Measurements from ENCODE around the gene LRRC8C. TPM values are rescaled to one million over a fixed set of nuclear protein-coding genes. Genes with fewer than 3 reads are reported as not detected.

LRRC8C gene
- total RNA-seq, 3 donors from 2014 or later = 1.5 to 5.0 (median 3.0) TPM

DNA sequence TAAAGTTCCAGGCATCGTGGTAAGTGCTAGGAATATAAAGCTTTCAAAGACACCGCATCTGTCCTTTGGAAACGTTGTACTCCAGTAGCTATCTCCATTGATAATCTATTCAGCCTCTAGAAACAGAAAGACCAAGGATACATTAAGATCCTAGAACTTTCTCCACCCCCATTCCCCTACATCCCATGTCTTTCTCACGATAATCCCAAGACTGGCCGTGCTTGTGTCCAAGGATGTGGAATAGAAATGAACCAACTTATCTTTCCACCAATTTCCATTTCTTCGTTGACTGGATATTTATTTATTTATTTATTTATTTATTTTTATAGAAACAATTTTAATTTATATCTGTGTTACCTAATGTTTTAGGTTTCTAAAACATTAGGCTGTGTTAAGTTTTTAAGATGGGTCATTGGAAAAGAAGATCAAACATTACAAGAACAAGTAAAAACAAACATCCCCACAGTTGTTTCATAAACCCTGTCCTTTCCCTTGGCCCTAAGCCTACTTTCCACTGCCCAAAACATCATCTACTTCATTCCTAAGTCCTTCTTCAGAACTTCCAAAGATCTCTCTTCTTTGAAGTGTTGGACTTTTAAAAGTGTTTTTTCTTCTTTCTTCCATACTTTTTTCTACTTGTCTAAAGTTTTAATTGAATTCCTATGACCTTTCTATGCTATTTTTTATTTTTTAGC is 39.7 kb downstream of the LRRC8C start:
- DNase-seq (no peak), ATAC-seq (no peak)
- Histone ChIP-seq H3K9me3 (no peaks in the 10 kb centered on the region), H3K4me3 (no peak overlapping the region), H3K36me3 (ENCODE audit: low read depth) (no peaks in the 10 kb centered on the region), H3K4me1 (ENCODE audit: low read depth) (no peaks in the 10 kb centered on the region)
- intact Hi-C loops (cut with DNase I, micrococcal nuclease) = no loop called here
- TF ChIP-seq, protein P1, sequence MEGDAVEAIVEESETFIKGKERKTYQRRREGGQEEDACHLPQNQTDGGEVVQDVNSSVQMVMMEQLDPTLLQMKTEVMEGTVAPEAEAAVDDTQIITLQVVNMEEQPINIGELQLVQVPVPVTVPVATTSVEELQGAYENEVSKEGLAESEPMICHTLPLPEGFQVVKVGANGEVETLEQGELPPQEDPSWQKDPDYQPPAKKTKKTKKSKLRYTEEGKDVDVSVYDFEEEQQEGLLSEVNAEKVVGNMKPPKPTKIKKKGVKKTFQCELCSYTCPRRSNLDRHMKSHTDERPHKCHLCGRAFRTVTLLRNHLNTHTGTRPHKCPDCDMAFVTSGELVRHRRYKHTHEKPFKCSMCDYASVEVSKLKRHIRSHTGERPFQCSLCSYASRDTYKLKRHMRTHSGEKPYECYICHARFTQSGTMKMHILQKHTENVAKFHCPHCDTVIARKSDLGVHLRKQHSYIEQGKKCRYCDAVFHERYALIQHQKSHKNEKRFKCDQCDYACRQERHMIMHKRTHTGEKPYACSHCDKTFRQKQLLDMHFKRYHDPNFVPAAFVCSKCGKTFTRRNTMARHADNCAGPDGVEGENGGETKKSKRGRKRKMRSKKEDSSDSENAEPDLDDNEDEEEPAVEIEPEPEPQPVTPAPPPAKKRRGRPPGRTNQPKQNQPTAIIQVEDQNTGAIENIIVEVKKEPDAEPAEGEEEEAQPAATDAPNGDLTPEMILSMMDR (IDR thresholded peaks at IDR 0.05) = no peak

DNA sequence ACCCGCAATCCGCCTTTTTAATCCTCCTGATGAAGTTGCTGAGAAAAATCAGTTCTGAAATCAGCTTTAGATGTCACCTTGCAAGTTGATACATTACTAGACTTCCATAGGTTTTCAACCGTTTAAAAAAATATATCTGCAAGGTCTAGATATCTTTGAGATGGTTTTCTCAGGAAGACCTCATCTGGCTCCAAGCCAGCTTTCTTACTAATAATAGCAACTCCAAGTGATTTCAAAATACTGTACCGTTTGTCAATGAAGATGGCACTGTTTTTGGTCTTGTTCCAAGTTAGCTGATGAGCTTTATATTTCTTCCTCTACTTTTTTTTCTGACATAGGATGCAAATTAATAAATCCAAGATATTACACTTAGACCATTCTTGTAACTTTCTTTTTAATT is 40.3 kb downstream of the LRRC8C start:
- TF ChIP-seq, protein P1 (IDR thresholded peaks at IDR 0.05) = no peak
- ATAC-seq (no peak), DNase-seq (no peak)
- Histone ChIP-seq H3K36me3 (ENCODE audit: low read depth) (no peaks in the 10 kb centered on the region), H3K9me3 (no peaks in the 10 kb centered on the region), H3K4me1 (ENCODE audit: low read depth) (no peaks in the 10 kb centered on the region), H3K4me3 (no peak overlapping the region)
- intact Hi-C loops (cut with DNase I, micrococcal nuclease) = no loop called here

DNA sequence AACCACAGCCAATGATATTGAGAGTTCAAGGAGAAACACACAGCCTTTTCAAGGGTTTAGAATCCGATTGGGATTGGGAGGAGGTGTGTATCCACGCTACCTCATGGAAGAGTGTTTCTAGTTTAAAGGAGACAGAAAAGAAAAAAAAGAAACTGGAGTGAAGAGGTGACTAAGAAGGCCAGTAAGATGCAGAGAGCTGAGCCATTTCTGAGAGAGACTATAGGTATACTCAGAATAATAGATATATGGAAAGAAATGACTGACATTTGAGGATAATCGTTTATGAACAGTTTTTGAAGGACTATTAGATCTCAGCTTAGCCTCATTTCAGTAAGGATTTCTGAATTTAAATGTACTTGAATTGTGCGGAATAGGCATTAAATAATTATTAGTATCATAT is 42.8 kb downstream of the LRRC8C start:
- H3K9me3 ChIP-seq = no peaks in the 10 kb centered on the region
- H3K4me3 ChIP-seq = no peak overlapping the region
- intact Hi-C loops (cut with DNase I, micrococcal nuclease) = no loop called here
- no peaks in the 10 kb centered on the region for H3K36me3 ChIP-seq (ENCODE audit: low read depth)
- DNase-seq = no peak
- H3K4me1 ChIP-seq (ENCODE audit: low read depth) = no peaks in the 10 kb centered on the region
- no peak for ATAC-seq
- TF ChIP-seq, protein P1 (IDR thresholded peaks at IDR 0.05) = no peak

DNA sequence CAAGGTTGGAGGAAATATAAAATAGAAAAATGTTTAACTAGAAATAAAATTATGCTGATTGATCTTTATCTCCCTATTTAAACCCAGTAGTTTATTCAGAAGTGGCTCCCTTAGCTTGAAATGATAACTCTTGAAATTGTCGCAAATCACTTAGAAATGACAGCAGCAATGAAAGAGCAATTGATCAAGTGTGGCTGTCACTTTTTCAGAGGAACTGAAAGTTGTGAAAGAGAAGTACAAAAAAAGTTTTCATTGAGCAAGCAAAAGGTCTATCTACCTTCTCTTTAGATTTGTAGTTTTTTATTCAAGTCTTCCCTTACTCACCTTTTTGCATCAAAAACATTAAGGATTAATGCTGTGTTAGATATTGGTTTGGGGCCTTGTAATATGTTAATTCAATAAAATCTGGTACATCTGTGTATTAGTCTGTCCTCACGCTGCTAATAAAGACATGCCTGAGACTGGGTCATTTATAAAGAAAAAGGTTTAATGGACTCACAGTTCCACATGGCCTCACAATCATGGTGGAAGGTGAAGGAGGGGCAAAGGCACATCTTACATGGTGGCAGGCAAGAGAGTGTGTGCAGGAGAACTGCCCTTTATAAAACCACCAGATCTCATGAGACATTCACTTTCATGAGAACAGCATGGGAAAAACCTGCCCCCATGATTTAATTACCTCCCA is 48.3 kb downstream of the LRRC8C start:
- DNase-seq (no peak), ATAC-seq (no peak)
- Histone ChIP-seq H3K36me3 (ENCODE audit: low read depth) (no peaks in the 10 kb centered on the region), H3K4me1 (ENCODE audit: low read depth) (no peaks in the 10 kb centered on the region), H3K4me3 (no peak overlapping the region), H3K9me3 (no peaks in the 10 kb centered on the region)
- TF ChIP-seq, protein P1 (IDR thresholded peaks at IDR 0.05) = no peak
- intact Hi-C loops (cut with DNase I, micrococcal nuclease) = no loop called here

DNA sequence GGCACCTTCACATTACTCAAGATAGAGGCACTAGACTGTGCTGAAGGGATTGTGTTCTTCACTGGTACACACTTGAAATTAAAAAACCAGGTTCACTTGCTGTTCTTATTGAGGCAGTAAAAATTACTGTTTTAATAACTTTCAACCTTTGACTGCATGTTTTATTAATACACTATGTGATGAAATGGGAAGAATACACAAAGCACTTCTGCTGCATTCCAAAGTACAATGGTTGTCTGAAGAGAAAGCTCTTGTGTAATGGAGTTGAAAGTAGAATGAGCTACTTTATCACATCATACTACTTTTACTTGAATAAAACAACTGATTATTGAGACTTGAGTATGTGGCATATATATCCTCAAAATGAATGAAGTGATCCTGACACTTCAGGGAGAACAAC is 49.7 kb downstream of the LRRC8C start:
- ATAC-seq = no peak
- TF ChIP-seq, protein P1 (IDR thresholded peaks at IDR 0.05) = no peak
- DNase-seq = no peak
- intact Hi-C loops (cut with DNase I, micrococcal nuclease) = no loop called here
- H3K4me3 ChIP-seq = no peak overlapping the region
- H3K36me3 ChIP-seq (ENCODE audit: low read depth) = no peaks in the 10 kb centered on the region
- H3K4me1 ChIP-seq (ENCODE audit: low read depth) = no peaks in the 10 kb centered on the region
- H3K9me3 ChIP-seq = no peaks in the 10 kb centered on the region
